HG03565 (cell line): ENCODE results near the gene SLC12A3.
A peak's percentile ranks its signal among the peaks of the same experiment; 100 is the strongest.

Experiments used
- ATAC-seq: cut with Tn5 transposase; IDR thresholded peaks from one replicate; pipeline ENCODE4 v1.9.1; 2021; ENCODE audit warnings: mild to moderate bottlenecking, moderate library complexity; ENCODE audit not compliant: unreplicated experiment

The SLC12A3 gene

GRCh38 chr16:56936950-56937349 lies 71.9 kb downstream of the SLC12A3 start:
- no peak for ATAC-seq

GRCh38 chr16:56938664-56939513 lies 73.9 kb downstream of the SLC12A3 start:
- no peak for ATAC-seq

- ATAC-seq, result no peak
Observed at GRCh38 chr16:56939801-56940200, 74.8 kb downstream of the SLC12A3 start.

DNA sequence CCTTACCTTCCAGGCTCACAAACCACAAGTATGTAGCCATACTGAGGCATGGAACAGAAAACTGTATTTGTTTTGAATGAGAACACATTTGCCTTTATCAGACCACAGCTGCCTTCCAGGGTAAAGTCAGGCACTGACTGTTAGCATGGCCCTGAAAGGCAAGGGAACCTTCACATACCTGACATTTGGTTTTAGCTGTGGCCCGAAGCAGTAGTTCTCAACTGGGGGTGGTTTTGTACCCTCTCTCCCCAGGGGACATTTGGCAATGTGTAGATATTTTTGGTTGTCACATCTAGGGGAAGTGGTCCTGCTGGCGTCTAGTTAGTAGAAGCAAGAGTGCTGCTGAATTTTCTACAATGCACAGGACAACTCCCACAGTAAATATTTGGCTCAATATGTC lies 76.1 kb downstream of the SLC12A3 start:
- ATAC-seq, result no peak

- no peak for ATAC-seq
Observed at GRCh38 chr16:56941856-56942331, 76.9 kb downstream of the SLC12A3 start.

GRCh38 chr16:56943761-56944375 lies 78.9 kb downstream of the SLC12A3 start:
- no peak for ATAC-seq

- no peak for ATAC-seq
Observed at GRCh38 chr16:56944954-56945839, 80.2 kb downstream of the SLC12A3 start.

- ATAC-seq, result no peak
Observed at GRCh38 chr16:56945847-56946527, 81.0 kb downstream of the SLC12A3 start.

GRCh38 chr16:56946767-56947603 lies 82.0 kb downstream of the SLC12A3 start:
- no peak for ATAC-seq

- no peak for ATAC-seq
Observed at GRCh38 chr16:56947604-56947995, 82.6 kb downstream of the SLC12A3 start.

DNA sequence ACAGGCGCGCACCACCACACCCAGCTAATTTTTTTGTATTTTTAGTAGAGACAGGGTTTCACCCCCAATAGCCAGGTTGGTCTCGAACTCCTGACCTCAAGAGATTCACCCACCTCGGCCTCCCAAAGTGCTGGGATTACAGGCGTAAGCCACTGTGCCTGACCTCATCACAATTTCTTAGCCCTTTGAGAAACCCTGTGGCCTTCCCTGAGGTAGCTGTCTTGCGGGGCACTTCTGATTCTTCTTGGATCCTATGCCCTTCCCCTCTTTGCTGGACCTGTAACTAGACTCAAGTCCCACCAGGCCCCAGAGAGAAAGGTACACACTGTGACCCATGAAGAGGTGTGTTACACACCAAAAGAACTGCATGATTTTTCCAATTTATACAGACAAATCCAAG lies 83.2 kb downstream of the SLC12A3 start:
- ATAC-seq, result no peak

- no peak for ATAC-seq
Observed at GRCh38 chr16:56950051-56950450, 85.0 kb downstream of the SLC12A3 start.

GRCh38 chr16:56950455-56950854 lies 85.4 kb downstream of the SLC12A3 start:
- no peak for ATAC-seq

DNA sequence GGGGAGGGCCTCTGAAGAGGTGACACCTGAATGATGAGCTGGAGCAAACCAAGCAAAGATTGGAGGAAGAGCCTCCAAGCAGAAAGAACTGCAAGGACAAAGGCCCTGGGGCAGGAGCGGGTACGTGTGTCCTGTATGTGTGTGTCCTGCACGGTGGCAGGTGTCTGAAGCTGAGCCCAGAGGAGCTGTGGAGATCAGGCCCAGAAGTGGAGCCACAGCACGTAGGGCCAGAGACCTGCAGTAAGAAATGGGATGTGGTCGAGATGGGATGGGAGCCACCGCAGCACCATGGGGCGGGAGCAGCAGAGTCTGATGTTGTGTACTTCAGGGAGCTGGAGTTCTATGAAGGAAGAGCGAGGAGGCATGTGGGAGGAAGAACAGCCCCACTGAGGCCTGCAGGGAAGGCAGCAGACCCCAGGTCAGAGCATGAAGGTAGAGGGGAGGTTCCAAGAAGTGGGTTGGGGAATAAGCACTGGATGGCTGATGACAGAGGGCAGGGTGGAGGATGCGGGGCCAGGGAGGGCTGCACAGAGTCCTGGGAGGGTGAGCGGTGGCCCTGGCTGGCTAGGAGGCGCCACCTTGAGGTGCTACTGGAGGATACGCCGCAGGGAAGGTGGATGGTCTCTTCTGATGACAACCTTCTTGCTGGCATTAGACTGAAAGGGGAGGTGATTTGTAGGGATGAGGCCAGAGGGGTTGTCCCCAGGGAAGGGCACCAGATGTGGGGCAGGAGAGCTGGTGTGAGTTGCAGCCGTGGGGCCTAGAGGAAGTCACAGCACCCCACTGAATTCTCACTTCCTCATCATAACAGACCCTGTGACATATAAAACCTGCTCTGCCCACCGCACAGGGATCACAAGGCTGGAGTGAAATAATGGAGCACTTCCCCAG lies 86.1 kb downstream of the SLC12A3 start:
- ATAC-seq, result peak; percentile 47

GRCh38 chr16:56953006-56953405 lies 88.0 kb downstream of the SLC12A3 start:
- no peak for ATAC-seq

DNA sequence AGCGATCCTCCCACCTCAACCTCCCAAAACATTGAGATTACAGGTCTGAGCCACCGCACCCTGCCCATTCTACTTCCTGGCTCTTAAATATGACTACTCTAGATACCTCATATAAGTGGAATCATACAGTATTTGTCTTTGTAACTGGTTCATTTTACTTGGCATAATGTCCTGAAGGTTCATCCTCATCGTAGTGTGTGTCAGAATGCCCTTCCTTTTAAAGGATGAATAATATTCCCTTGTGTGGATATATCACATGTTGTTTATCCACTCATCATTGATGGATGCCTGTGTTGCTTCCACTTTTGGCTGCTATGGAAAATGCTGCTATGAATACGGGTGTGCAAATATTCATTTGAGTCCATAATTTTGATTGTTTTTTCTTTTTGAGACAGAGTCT lies 91.1 kb downstream of the SLC12A3 start:
- ATAC-seq, result no peak

DNA sequence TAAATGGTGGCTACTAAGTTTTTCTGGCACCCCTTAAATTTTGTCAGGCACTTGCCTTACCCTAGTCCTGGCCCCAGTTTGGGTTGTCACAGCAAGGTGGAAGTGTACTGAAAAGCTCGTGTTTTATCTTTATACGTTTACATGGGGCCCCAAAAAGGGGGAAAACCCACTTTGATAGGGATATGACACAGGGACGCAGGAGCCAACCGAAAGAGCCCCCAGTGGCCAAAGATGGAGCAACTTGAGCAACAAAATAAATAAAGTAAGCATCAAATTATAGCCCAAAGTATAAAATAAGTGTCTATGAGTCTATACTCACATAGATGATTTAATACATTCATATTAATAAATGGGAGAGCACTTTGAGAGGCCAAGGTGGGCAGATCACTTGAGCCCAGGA lies 91.7 kb downstream of the SLC12A3 start:
- ATAC-seq, result no peak

DNA sequence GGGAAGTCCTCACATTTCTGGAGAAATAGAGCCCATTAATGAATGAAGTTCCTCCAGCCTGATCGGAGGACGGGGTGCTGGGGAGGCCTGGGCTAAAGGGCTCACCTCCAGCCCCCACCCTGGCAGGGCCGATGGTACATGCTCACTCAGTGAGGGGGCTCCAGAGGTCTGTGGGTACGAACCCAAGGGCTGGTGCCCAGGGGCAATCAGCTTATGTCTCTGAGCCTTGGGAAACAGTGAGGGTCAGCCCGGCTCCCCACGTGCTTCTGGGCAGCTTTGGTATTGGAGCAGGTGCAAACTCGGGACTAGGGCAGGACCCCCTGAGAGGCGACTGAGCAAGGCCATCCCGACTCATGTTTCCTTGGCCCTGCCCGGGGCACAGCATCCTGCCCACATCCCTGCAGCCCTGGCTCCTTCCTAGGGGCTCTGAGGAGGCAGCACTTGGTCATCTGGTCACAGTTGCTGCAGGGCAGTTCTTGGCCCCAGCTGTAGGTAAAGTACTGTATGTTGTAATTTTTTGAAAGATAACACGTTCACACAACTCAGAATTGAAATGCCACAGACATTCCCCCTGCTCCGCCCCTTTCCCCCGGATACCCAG lies 95.8 kb downstream of the SLC12A3 start:
- ATAC-seq, result no peak
